Measurements from ENCODE around the gene ST3GAL2. TPM values are rescaled to one million over a fixed set of nuclear protein-coding genes. Genes with fewer than 3 reads are reported as not detected.

Gene ST3GAL2, protein sequence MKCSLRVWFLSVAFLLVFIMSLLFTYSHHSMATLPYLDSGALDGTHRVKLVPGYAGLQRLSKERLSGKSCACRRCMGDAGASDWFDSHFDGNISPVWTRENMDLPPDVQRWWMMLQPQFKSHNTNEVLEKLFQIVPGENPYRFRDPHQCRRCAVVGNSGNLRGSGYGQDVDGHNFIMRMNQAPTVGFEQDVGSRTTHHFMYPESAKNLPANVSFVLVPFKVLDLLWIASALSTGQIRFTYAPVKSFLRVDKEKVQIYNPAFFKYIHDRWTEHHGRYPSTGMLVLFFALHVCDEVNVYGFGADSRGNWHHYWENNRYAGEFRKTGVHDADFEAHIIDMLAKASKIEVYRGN
- 51.5 and 57.4 TPM in 2 replicates for total RNA-seq

DNA sequence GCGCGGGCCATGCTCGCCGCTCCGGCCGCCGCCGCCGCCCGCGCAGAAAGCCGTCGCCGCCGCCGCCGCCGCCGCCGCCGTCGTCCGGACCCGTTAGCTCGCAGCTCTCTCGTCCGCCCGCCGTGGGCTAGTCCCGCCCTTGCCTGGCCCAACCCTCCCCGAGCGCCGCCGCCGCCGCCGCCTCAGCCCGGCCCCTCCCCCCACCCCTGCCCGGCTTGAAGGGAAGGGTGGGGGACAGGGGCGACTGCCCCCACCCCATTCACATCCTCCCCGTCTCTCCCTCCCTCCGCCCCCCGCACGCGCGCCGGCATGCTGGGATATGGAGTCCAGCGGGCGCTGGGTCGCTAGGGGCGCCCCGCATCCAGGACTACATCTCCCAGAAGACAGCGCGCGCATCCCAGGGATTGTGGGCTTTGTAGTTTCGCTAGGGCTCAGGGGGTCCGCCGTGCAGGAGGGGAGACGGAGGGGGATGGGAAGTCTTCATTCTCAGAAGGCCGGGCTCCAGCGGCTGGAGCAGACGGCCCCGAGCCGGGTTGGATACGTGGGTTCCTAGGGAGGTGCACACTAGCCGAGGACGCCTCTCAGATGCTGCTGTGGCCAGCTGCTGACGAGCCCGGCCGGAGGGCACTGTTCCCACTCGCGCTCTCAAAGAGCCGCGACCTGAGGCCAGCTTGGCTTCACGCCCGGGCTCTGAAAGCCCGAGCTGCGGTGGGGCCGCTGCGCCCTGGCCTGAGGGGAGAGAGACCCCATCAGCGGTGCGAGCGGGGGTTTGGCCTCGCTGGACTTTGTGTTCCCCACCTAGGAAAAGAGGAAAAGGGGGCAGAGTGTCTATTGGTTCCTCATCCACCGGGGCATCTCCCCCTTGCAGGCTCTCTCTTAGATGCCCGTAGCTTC, at the start of gene ST3GAL2:
TSS of gene ST3GAL2 (minus strand) at position 132 of the 894 bp plus-strand sequence. CDS start 40,570 bp downstream, outside the sequence.
- Mint-ChIP-seq H3K4me3 (peak within 1 kb of the TSS; percentile 96), H3K4me1 (peaks cover 39% of the 10 kb centered on the region), H3K36me3 (ENCODE audit: low read depth) (peaks cover 14% of the 10 kb centered on the region), H3K27me3 (no peaks in the 10 kb centered on the region), H3K27ac (peak within 1 kb of the TSS; percentile 86), H3K9me3 (no peaks in the 10 kb centered on the region)
- POLR2A ChIA-PET: interaction anchor here (0.8 to 3.2 kb wide), 11 partner anchors 9 to 150 kb away, joined by 3 to 39 read pairs (median 7); partner anchors contain the start of genes AARS1, COG4, DDX19A and FCSK
- TF ChIP-seq, protein P1, sequence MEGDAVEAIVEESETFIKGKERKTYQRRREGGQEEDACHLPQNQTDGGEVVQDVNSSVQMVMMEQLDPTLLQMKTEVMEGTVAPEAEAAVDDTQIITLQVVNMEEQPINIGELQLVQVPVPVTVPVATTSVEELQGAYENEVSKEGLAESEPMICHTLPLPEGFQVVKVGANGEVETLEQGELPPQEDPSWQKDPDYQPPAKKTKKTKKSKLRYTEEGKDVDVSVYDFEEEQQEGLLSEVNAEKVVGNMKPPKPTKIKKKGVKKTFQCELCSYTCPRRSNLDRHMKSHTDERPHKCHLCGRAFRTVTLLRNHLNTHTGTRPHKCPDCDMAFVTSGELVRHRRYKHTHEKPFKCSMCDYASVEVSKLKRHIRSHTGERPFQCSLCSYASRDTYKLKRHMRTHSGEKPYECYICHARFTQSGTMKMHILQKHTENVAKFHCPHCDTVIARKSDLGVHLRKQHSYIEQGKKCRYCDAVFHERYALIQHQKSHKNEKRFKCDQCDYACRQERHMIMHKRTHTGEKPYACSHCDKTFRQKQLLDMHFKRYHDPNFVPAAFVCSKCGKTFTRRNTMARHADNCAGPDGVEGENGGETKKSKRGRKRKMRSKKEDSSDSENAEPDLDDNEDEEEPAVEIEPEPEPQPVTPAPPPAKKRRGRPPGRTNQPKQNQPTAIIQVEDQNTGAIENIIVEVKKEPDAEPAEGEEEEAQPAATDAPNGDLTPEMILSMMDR (IDR thresholded peaks at IDR 0.05): no peak
- ATAC-seq (ENCODE audit: low read depth): peak; percentile 96
- intact Hi-C loops (cut with micrococcal nuclease): loop anchor here (1.0 to 5.0 kb wide), 7 partner anchors 8 to 1597 kb away; partner anchors contain the start of genes COG4, DDX19A, FCSK and SF3B3
- CTCF ChIA-PET: interaction anchor here (1.3 to 1.6 kb wide), 3 partner anchors 15 to 59 kb away, joined by 4 to 6 read pairs (median 5); partner anchors contain the start of gene FCSK
- peak; percentile 90 for DNase-seq

DNA sequence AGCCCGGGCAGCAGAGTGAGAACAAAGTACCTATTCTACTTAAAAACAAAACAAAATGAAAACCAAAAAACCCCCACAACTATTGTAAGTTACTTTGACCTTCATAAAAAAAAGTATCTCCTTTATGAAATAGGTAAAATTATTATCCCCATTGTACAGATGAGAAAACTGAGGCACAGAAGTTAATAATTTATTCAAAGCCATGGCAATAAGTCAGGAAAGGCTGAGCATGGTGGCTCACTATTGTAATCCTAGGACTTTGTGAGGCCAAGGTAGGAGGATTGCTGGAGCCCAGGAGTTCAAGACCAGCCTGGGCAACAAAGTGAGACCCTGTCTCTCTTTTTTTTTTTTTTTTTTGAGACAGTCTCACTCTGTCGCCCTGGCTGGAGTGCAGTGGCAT, 46.0 kb upstream of the ST3GAL2 start:
- CTCF ChIA-PET: no interaction called here
- no peak overlapping the region for H3K27ac Mint-ChIP-seq
- peaks cover 50% of the 10 kb centered on the region for H3K36me3 Mint-ChIP-seq (ENCODE audit: low read depth)

DNA sequence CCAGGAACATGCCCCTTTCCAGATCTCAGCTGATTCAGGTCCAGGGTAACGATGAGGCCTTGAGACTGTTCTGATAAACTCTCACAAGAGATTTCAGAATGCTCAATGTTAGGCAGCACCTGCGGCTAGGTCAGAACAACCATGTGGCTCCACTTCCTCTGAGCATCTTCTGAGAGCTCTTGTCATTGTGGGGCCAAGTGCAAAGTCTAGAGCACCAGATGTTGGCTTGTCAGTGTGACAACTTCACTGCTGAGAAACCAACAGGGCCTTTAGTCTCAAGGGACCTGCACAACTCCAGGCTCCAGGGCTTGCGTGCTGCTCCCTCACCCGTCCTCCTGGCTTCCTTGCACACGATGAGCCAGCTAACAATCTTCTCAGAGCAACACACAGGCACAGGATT, 44.5 kb upstream of the ST3GAL2 start:
- no peaks in the 10 kb centered on the region for H3K27me3 Mint-ChIP-seq
- no peak overlapping the region for H3K4me3 Mint-ChIP-seq
- DNase-seq (no peak), ATAC-seq (ENCODE audit: low read depth) (no peak)
- H3K9me3 Mint-ChIP-seq: no peaks in the 10 kb centered on the region
- H3K36me3 Mint-ChIP-seq (ENCODE audit: low read depth): peaks cover 57% of the 10 kb centered on the region
- H3K4me1 Mint-ChIP-seq: no peaks in the 10 kb centered on the region
- ChIA-PET POLR2A (interaction anchor here (2.0 kb wide), 1 partner anchor 103 kb away, joined by 12 read pairs; no protein-coding TSS in a partner anchor), CTCF (no interaction called here)
- H3K27ac Mint-ChIP-seq: no peak overlapping the region
- TF ChIP-seq, protein P1 (IDR thresholded peaks at IDR 0.05): no peak
- intact Hi-C loops (cut with micrococcal nuclease): no loop called here

More for the DNA sequence above, 46.0 kb upstream of the ST3GAL2 start:
- no peak overlapping the region for H3K4me3 Mint-ChIP-seq
- POLR2A ChIA-PET: no interaction called here
- intact Hi-C loops (cut with micrococcal nuclease): no loop called here
- H3K27me3 Mint-ChIP-seq: no peaks in the 10 kb centered on the region
- DNase-seq: no peak
- no peak for ATAC-seq (ENCODE audit: low read depth)
- no peaks in the 10 kb centered on the region for H3K9me3 Mint-ChIP-seq
- TF ChIP-seq, protein P1 (IDR thresholded peaks at IDR 0.05): no peak
- H3K4me1 Mint-ChIP-seq: no peaks in the 10 kb centered on the region

DNA sequence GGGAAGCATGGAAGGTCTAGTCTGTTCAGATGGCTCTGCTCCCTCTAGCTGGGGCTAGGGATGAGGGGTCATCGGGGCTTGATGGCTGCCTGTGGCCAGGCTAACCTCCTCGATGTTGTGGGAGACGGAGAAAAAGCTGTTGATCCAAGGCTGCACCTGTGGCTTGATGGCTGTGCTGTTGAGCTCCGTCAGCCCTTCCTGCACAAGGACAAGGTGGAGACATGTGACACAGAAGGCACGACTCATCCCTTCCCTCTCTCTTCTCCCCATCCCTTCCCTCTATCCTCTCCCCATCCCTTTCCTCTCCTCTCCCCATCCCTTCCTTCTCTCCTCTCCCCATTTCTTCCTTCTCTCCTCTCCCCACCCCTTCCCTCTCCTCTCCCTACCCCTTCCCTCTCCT, 43.7 kb upstream of the ST3GAL2 start:
- no peaks in the 10 kb centered on the region for H3K9me3 Mint-ChIP-seq
- H3K4me3 Mint-ChIP-seq: no peak overlapping the region
- CTCF ChIA-PET: no interaction called here
- TF ChIP-seq, protein P1 (IDR thresholded peaks at IDR 0.05): no peak
- no peak for DNase-seq
- intact Hi-C loops (cut with micrococcal nuclease): no loop called here
- no peak for ATAC-seq (ENCODE audit: low read depth)
- H3K36me3 Mint-ChIP-seq (ENCODE audit: low read depth): peaks cover 59% of the 10 kb centered on the region
- POLR2A ChIA-PET: interaction anchor here (2.0 kb wide), 1 partner anchor 102 kb away, joined by 12 read pairs; no protein-coding TSS in a partner anchor
- H3K27me3 Mint-ChIP-seq: no peaks in the 10 kb centered on the region
- H3K4me1 Mint-ChIP-seq: no peaks in the 10 kb centered on the region
- H3K27ac Mint-ChIP-seq: no peak overlapping the region

Measured in activated B cell treated with CpG ODN at 0.5 μM for 24 hours (primary cell).